Measurements from ENCODE around the gene AMZ1. TPM values are rescaled to one million over a fixed set of nuclear protein-coding genes. Genes with fewer than 3 reads are reported as not detected.

Gene AMZ1
- 0.65 and 0.86 TPM in 2 replicates for total RNA-seq

DNA sequence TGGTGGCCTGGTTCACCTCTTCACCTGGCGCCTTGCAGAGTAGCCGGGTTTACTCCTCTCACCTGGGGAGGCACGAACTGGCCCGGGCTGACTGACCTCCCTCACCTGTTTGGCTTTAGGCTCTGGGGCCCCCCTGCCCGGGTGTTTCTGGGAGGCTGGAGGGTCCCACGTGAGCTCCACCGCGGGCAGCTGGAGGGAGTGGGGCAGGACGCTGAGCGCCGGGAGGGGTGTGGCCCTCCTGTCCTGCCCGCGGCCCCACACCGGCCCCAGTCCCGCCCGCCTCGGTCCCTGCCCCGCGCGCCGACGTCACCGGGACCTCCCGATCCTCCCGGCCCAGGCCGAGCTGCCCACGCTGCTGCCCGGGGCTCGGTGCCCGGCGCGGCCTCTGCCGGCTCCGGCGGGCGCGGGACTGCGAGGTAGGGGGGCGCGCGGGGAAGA is at the start of gene AMZ1:
Gene AMZ1, plus strand, starts transcription at position 322 of the 438 bp plus-strand sequence. CDS start 12,250 bp downstream, outside the sequence.

Other genes starting within 250 kb of the AMZ1 start
- gene GRIFIN, start 211.8 kb upstream of the AMZ1 start, total RNA-seq: not detected in 2 replicates
- 4.0 and 5.1 TPM in 2 replicates for gene LFNG, start 168.4 kb upstream of the AMZ1 start, total RNA-seq
- 16.1 and 19.5 TPM in 2 replicates for gene BRAT1, start 132.7 kb upstream of the AMZ1 start, total RNA-seq
- gene IQCE, start 129.2 kb upstream of the AMZ1 start, total RNA-seq: 13.5 and 18.2 TPM in 2 replicates
- gene TTYH3, start 56.2 kb upstream of the AMZ1 start, total RNA-seq: 12.6 and 16.6 TPM in 2 replicates
- gene GNA12, start 156.1 kb downstream of the AMZ1 start, total RNA-seq: 24.1 and 24.8 TPM in 2 replicates